Measurements from ENCODE around the gene EML1. TPM values are rescaled to one million over a fixed set of nuclear protein-coding genes. Genes with fewer than 3 reads are reported as not detected.

EML1 gene
- total RNA-seq, 1 donor from 2014 or later = 57.2 TPM

- TF ChIP-seq CTCF (IDR thresholded peaks at IDR 0.05) (no peak), EZH2phosphoT487 (IDR thresholded peaks at IDR 0.05) (no peak), EZH2 (IDR thresholded peaks at IDR 0.05) (no peak)
- Histone ChIP-seq H3K9me3 (ENCODE audit: low read depth) (no peaks in the 10 kb centered on the region), H3K27ac (no peak overlapping the region)
These were observed 1.6 kb upstream of the EML1 start for GRCh38 chr14:99791476-99792209.

GRCh38 chr14:99792210-99792535 is 1.0 kb upstream of the EML1 start:
- Mint-ChIP-seq H3K36me3 (peaks cover 9% of the 10 kb centered on the region), H3K27me3 (ENCODE audit: insufficient read depth, low read depth) (peaks cover 3% of the 10 kb centered on the region), H3K27ac (peak overlapping the region; percentile 72), H3K4me1 (peaks cover 37% of the 10 kb centered on the region), H3K4me3 (peak overlapping the region; percentile 82), H3K9me3 (peaks cover 7% of the 10 kb centered on the region)
- H3K79me2 ChIP-seq (ENCODE audit: low read depth) = peaks cover 35% of the 10 kb centered on the region
- H3K4me2 ChIP-seq = peak overlapping the region; percentile 77
- no peak overlapping the region for H2AFZ ChIP-seq (replicated peaks)
- no peak for DNase-seq (ENCODE audit: low spot score)
- H3K9me3 ChIP-seq (ENCODE audit: low read depth) = no peaks in the 10 kb centered on the region
- no peak overlapping the region for H3K27ac ChIP-seq
- H3F3A ChIP-seq (ENCODE audit: low read depth) = peaks cover 31% of the 10 kb centered on the region
- peaks cover 12% of the 10 kb centered on the region for H4K20me1 ChIP-seq (ENCODE audit: low read depth)
- peaks cover 7% of the 10 kb centered on the region for H3K27me3 ChIP-seq
- H3K36me3 ChIP-seq = no peaks in the 10 kb centered on the region
- peak overlapping the region; percentile 52 for H3K4me3 ChIP-seq
- TF ChIP-seq EZH2 (IDR thresholded peaks at IDR 0.05) (no peak), CTCF (IDR thresholded peaks at IDR 0.05) (no peak), EZH2phosphoT487 (IDR thresholded peaks at IDR 0.05) (no peak)
- no peak overlapping the region for H3K9ac ChIP-seq
- H3K4me1 ChIP-seq = peaks cover 27% of the 10 kb centered on the region

More at GRCh38 chr14:99791476-99792209, 1.6 kb upstream of the EML1 start:
- Histone ChIP-seq H3K4me1 (peaks cover 27% of the 10 kb centered on the region), H3K4me2 (peak overlapping the region; percentile 77), H3K79me2 (ENCODE audit: low read depth) (peaks cover 30% of the 10 kb centered on the region), H3K27me3 (peaks cover 7% of the 10 kb centered on the region), H4K20me1 (ENCODE audit: low read depth) (peaks cover 12% of the 10 kb centered on the region), H3K36me3 (no peaks in the 10 kb centered on the region), H3F3A (ENCODE audit: low read depth) (peaks cover 31% of the 10 kb centered on the region), H3K4me3 (no peak overlapping the region), H3K9ac (no peak overlapping the region), H2AFZ (replicated peaks) (peak overlapping the region; percentile 24)
- Mint-ChIP-seq H3K4me1 (peaks cover 37% of the 10 kb centered on the region), H3K27me3 (ENCODE audit: insufficient read depth, low read depth) (peaks cover 3% of the 10 kb centered on the region), H3K27ac (no peak overlapping the region), H3K9me3 (peaks cover 1% of the 10 kb centered on the region), H3K36me3 (peaks cover 5% of the 10 kb centered on the region), H3K4me3 (peak overlapping the region; percentile 82)
- no peak for DNase-seq (ENCODE audit: low spot score)

GRCh38 chr14:99792551-99793212 is 531 bp upstream of the EML1 start:
- peaks cover 30% of the 10 kb centered on the region for H3K4me1 ChIP-seq
- H3K4me3 ChIP-seq = peak overlapping the region; percentile 52
- peak overlapping the region; percentile 82 for H3K4me3 Mint-ChIP-seq
- no peaks in the 10 kb centered on the region for H3K36me3 ChIP-seq
- H3F3A ChIP-seq (ENCODE audit: low read depth) = peaks cover 34% of the 10 kb centered on the region
- no peak for TF ChIP-seq EZH2 (IDR thresholded peaks at IDR 0.05)
- TF ChIP-seq EZH2phosphoT487 (IDR thresholded peaks at IDR 0.05) = no peak
- no peak for TF ChIP-seq CTCF (IDR thresholded peaks at IDR 0.05)
- peaks cover 37% of the 10 kb centered on the region for H3K4me1 Mint-ChIP-seq
- no peaks in the 10 kb centered on the region for H3K9me3 ChIP-seq (ENCODE audit: low read depth)
- H3K4me2 ChIP-seq = peak overlapping the region; percentile 77
- H3K9me3 Mint-ChIP-seq = peaks cover 7% of the 10 kb centered on the region
- peak overlapping the region; percentile 89 for H2AFZ ChIP-seq (replicated peaks)
- H3K27ac ChIP-seq = no peak overlapping the region
- peak; percentile 52 for DNase-seq (ENCODE audit: low spot score)
- peaks cover 10% of the 10 kb centered on the region for H3K36me3 Mint-ChIP-seq
- H3K79me2 ChIP-seq (ENCODE audit: low read depth) = peaks cover 40% of the 10 kb centered on the region
- H4K20me1 ChIP-seq (ENCODE audit: low read depth) = peaks cover 14% of the 10 kb centered on the region
- H3K9ac ChIP-seq = no peak overlapping the region
- H3K27me3 ChIP-seq = peaks cover 7% of the 10 kb centered on the region
- H3K27ac Mint-ChIP-seq = peak overlapping the region; percentile 72
- peaks cover 3% of the 10 kb centered on the region for H3K27me3 Mint-ChIP-seq (ENCODE audit: insufficient read depth, low read depth)

Measured in neural progenitor cell (in vitro differentiated cells).